ENCODE data around the gene USP15. TPM values are rescaled to one million over a fixed set of nuclear protein-coding genes. Genes with fewer than 3 reads are reported as not detected.

Gene USP15
- total and polyA plus RNA-seq, 2 donors from 2014 or later, result 31.7 to 62.8 TPM

GRCh38 chr12:62308201-62308600 is 48.0 kb downstream of the USP15 start:
- no peak for FAIRE-seq
- TF ChIP-seq CTCF (IDR thresholded peaks at IDR 0.05; ENCODE audit: borderline replicate concordance, extremely low read depth, insufficient read depth), result no peak
- Histone ChIP-seq H3K4me3 (ENCODE audit: low read length in 3 of 3) (no peak overlapping the region), H3K9me3 (ENCODE audit: control insufficient read depth in 2 of 3, insufficient read depth in 1 of 3, low read length in 3 of 3) (peaks cover 0 to 4% (median 0%) of the 10 kb centered on the region in 3 donors), H3K27ac (ENCODE audit: low read depth in 2 of 2, low read length in 2 of 2) (no peak overlapping the region), H3K4me1 (ENCODE audit: control insufficient read depth in 2 of 3, insufficient read depth in 2 of 3, low read depth in 1 of 3, low read length in 3 of 3) (no peaks in the 10 kb centered on the region), H3K36me3 (ENCODE audit: control insufficient read depth in 2 of 3, insufficient read depth in 3 of 3, low read length in 3 of 3) (peaks cover 8 to 25% (median 10%) of the 10 kb centered on the region in 3 donors), H3K9ac (ENCODE audit: low read length in 3 of 3) (no peak overlapping the region), H3K27me3 (ENCODE audit: control insufficient read depth, insufficient read depth, low read length) (no peaks in the 10 kb centered on the region)
- intact Hi-C loops (cut with DNase I), result no loop called here
- no peak for DNase-seq

- no peak for TF ChIP-seq CTCF (IDR thresholded peaks at IDR 0.05; ENCODE audit: borderline replicate concordance, extremely low read depth, insufficient read depth)
- Histone ChIP-seq H3K9ac (ENCODE audit: low read length in 3 of 3) (no peak overlapping the region), H3K9me3 (ENCODE audit: control insufficient read depth in 2 of 3, insufficient read depth in 1 of 3, low read length in 3 of 3) (no peaks in the 10 kb centered on the region), H3K27me3 (ENCODE audit: control insufficient read depth, insufficient read depth, low read length) (no peaks in the 10 kb centered on the region), H3K36me3 (ENCODE audit: control insufficient read depth in 2 of 3, insufficient read depth in 3 of 3, low read length in 3 of 3) (no peaks in the 10 kb centered on the region), H3K4me1 (ENCODE audit: control insufficient read depth in 2 of 3, insufficient read depth in 2 of 3, low read depth in 1 of 3, low read length in 3 of 3) (no peaks in the 10 kb centered on the region), H3K27ac (ENCODE audit: low read depth in 2 of 2, low read length in 2 of 2) (no peak overlapping the region), H3K4me3 (ENCODE audit: low read length in 3 of 3) (no peak overlapping the region)
- intact Hi-C loops (cut with DNase I), result no loop called here
- DNase-seq (no peak), FAIRE-seq (no peak)
Measured at GRCh38 chr12:62313727-62314380, 53.6 kb downstream of the USP15 start.

- no peaks in the 10 kb centered on the region for H3K4me1 ChIP-seq (ENCODE audit: control insufficient read depth in 2 of 3, insufficient read depth in 2 of 3, low read depth in 1 of 3, low read length in 3 of 3)
- intact Hi-C loops (cut with DNase I), result no loop called here
- H3K27ac ChIP-seq (ENCODE audit: low read depth in 2 of 2, low read length in 2 of 2), result no peak overlapping the region
- H3K4me3 ChIP-seq (ENCODE audit: low read length in 3 of 3), result no peak overlapping the region
- H3K36me3 ChIP-seq (ENCODE audit: control insufficient read depth in 2 of 3, insufficient read depth in 3 of 3, low read length in 3 of 3), result peaks cover 0 to 3% (median 0%) of the 10 kb centered on the region in 3 donors
- no peaks in the 10 kb centered on the region for H3K9me3 ChIP-seq (ENCODE audit: control insufficient read depth in 2 of 3, insufficient read depth in 1 of 3, low read length in 3 of 3)
- FAIRE-seq, result no peak
- H3K27me3 ChIP-seq (ENCODE audit: control insufficient read depth, insufficient read depth, low read length), result no peaks in the 10 kb centered on the region
- no peak overlapping the region for H3K9ac ChIP-seq (ENCODE audit: low read length in 3 of 3)
- no peak for TF ChIP-seq CTCF (IDR thresholded peaks at IDR 0.05; ENCODE audit: borderline replicate concordance, extremely low read depth, insufficient read depth)
- no peak for DNase-seq
Measured at GRCh38 chr12:62317017-62317416, 56.8 kb downstream of the USP15 start.

- FAIRE-seq (no peak), DNase-seq (no peak)
- Histone ChIP-seq H3K36me3 (ENCODE audit: control insufficient read depth in 2 of 3, insufficient read depth in 3 of 3, low read length in 3 of 3) (peaks cover 2 to 13% (median 4%) of the 10 kb centered on the region in 3 donors), H3K27ac (ENCODE audit: low read depth in 2 of 2, low read length in 2 of 2) (no peak overlapping the region), H3K4me1 (ENCODE audit: control insufficient read depth in 2 of 3, insufficient read depth in 2 of 3, low read depth in 1 of 3, low read length in 3 of 3) (no peaks in the 10 kb centered on the region), H3K9me3 (ENCODE audit: control insufficient read depth in 2 of 3, insufficient read depth in 1 of 3, low read length in 3 of 3) (no peaks in the 10 kb centered on the region), H3K4me3 (ENCODE audit: low read length in 3 of 3) (no peak overlapping the region), H3K9ac (ENCODE audit: low read length in 3 of 3) (no peak overlapping the region), H3K27me3 (ENCODE audit: control insufficient read depth, insufficient read depth, low read length) (no peaks in the 10 kb centered on the region)
- intact Hi-C loops (cut with DNase I), result no loop called here
- no peak for TF ChIP-seq CTCF (IDR thresholded peaks at IDR 0.05; ENCODE audit: borderline replicate concordance, extremely low read depth, insufficient read depth)
Measured at GRCh38 chr12:62319058-62319457, 58.9 kb downstream of the USP15 start.
